ENCODE data around the gene CYB561A3. TPM values are rescaled to one million over a fixed set of nuclear protein-coding genes. Genes with fewer than 3 reads are reported as not detected.

Gene CYB561A3
- total RNA-seq, 3 donors from 2014 or later (not counting 1 experiment from before 2014, with no cell fraction given), result 24.6 to 33.5 (median 30.2) TPM

- H3K9me3 Mint-ChIP-seq, result no peaks in the 10 kb centered on the region
- H3K36me3 ChIP-seq (ENCODE audit: control insufficient read depth, insufficient read depth, low read length), result peaks cover 89% of the 10 kb centered on the region
- no peak overlapping the region for H3K4me3 ChIP-seq (ENCODE audit: low read length)
- 96% methylated on average over 7 of the region's 7 CpGs for WGBS (ENCODE audit: insufficient coverage)
- intact Hi-C loops (cut with micrococcal nuclease), result no loop called here
- ATAC-seq, result no peak
- no peaks in the 10 kb centered on the region for H3K27me3 Mint-ChIP-seq (ENCODE audit: low read depth in 2 of 2)
- H3K27ac Mint-ChIP-seq, result no peak overlapping the region
- DNase-seq, result no peak
- H3K4me3 Mint-ChIP-seq, result no peak overlapping the region
- no peaks in the 10 kb centered on the region for H3K4me1 Mint-ChIP-seq
- TF ChIP-seq, protein P1, sequence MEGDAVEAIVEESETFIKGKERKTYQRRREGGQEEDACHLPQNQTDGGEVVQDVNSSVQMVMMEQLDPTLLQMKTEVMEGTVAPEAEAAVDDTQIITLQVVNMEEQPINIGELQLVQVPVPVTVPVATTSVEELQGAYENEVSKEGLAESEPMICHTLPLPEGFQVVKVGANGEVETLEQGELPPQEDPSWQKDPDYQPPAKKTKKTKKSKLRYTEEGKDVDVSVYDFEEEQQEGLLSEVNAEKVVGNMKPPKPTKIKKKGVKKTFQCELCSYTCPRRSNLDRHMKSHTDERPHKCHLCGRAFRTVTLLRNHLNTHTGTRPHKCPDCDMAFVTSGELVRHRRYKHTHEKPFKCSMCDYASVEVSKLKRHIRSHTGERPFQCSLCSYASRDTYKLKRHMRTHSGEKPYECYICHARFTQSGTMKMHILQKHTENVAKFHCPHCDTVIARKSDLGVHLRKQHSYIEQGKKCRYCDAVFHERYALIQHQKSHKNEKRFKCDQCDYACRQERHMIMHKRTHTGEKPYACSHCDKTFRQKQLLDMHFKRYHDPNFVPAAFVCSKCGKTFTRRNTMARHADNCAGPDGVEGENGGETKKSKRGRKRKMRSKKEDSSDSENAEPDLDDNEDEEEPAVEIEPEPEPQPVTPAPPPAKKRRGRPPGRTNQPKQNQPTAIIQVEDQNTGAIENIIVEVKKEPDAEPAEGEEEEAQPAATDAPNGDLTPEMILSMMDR (IDR thresholded peaks at IDR 0.05), result no peak
- H3K4me1 ChIP-seq (ENCODE audit: control insufficient read depth, insufficient read depth, low read length), result no peaks in the 10 kb centered on the region
- H3K27ac ChIP-seq (ENCODE audit: low read length), result no peak overlapping the region
- no peaks in the 10 kb centered on the region for H3K9me3 ChIP-seq (ENCODE audit: control insufficient read depth, insufficient read depth, low read length)
- peaks cover 12% of the 10 kb centered on the region for H3K36me3 Mint-ChIP-seq
- H3K27me3 ChIP-seq (ENCODE audit: control insufficient read depth, insufficient read depth, low read length), result no peaks in the 10 kb centered on the region
These were observed 51.9 kb downstream of the CYB561A3 start for GRCh38 chr11:61309739-61310138.

DNA sequence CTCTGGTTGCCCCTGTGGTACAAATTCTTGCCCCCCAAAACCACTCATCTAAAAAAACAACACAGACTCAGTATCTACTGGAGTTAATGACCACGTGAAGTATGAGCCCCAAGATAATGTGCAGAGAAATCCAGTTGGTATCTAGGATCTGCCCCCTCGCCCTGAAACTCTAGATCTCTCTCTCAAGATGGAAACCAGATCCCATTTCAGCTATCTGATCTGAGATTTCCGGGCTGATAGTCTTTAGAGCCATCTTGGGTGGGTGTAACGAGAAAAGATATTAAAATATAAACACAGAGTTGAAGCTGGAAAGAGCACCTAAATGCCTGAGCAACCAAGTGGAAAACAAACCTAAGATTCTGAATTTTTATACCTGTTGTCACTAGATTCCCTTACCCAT lies 52.5 kb downstream of the CYB561A3 start:
- H3K27ac ChIP-seq (ENCODE audit: low read length), result no peak overlapping the region
- 94% methylated on average over 3 of the region's 4 CpGs for WGBS (ENCODE audit: insufficient coverage)

GRCh38 chr11:61307354-61307753 lies 54.3 kb downstream of the CYB561A3 start:
- Mint-ChIP-seq H3K27ac (no peak overlapping the region), H3K9me3 (no peaks in the 10 kb centered on the region), H3K4me3 (no peak overlapping the region), H3K36me3 (no peaks in the 10 kb centered on the region), H3K4me1 (no peaks in the 10 kb centered on the region), H3K27me3 (ENCODE audit: low read depth in 2 of 2) (no peaks in the 10 kb centered on the region)
- Histone ChIP-seq H3K36me3 (ENCODE audit: control insufficient read depth, insufficient read depth, low read length) (peaks cover 88% of the 10 kb centered on the region), H3K27me3 (ENCODE audit: control insufficient read depth, insufficient read depth, low read length) (no peaks in the 10 kb centered on the region), H3K4me1 (ENCODE audit: control insufficient read depth, insufficient read depth, low read length) (no peaks in the 10 kb centered on the region), H3K4me3 (ENCODE audit: low read length) (no peak overlapping the region), H3K27ac (ENCODE audit: low read length) (no peak overlapping the region), H3K9me3 (ENCODE audit: control insufficient read depth, insufficient read depth, low read length) (no peaks in the 10 kb centered on the region)
- no peak for DNase-seq
- no peak for ATAC-seq
- TF ChIP-seq, protein P1 (IDR thresholded peaks at IDR 0.05), result no peak
- 93% methylated on average over 1 of the region's 1 CpG for WGBS (ENCODE audit: insufficient coverage)
- intact Hi-C loops (cut with micrococcal nuclease), result no loop called here

More for the DNA sequence above, 52.5 kb downstream of the CYB561A3 start:
- H3K27ac Mint-ChIP-seq, result no peak overlapping the region
- DNase-seq (no peak), ATAC-seq (no peak)
- no peaks in the 10 kb centered on the region for H3K9me3 ChIP-seq (ENCODE audit: control insufficient read depth, insufficient read depth, low read length)
- no peaks in the 10 kb centered on the region for H3K4me1 Mint-ChIP-seq
- no peaks in the 10 kb centered on the region for H3K27me3 Mint-ChIP-seq (ENCODE audit: low read depth in 2 of 2)
- no peaks in the 10 kb centered on the region for H3K4me1 ChIP-seq (ENCODE audit: control insufficient read depth, insufficient read depth, low read length)
- H3K4me3 Mint-ChIP-seq, result no peak overlapping the region
- intact Hi-C loops (cut with micrococcal nuclease), result no loop called here
- TF ChIP-seq, protein P1 (IDR thresholded peaks at IDR 0.05), result no peak
- H3K36me3 ChIP-seq (ENCODE audit: control insufficient read depth, insufficient read depth, low read length), result peaks cover 88% of the 10 kb centered on the region
- no peaks in the 10 kb centered on the region for H3K27me3 ChIP-seq (ENCODE audit: control insufficient read depth, insufficient read depth, low read length)
- H3K9me3 Mint-ChIP-seq, result no peaks in the 10 kb centered on the region
- no peak overlapping the region for H3K4me3 ChIP-seq (ENCODE audit: low read length)
- H3K36me3 Mint-ChIP-seq, result peaks cover 10% of the 10 kb centered on the region

GRCh38 chr11:61306221-61306620 lies 55.5 kb downstream of the CYB561A3 start:
- H3K27me3 Mint-ChIP-seq (ENCODE audit: low read depth in 2 of 2), result no peaks in the 10 kb centered on the region
- H3K4me1 Mint-ChIP-seq, result no peaks in the 10 kb centered on the region
- no peaks in the 10 kb centered on the region for H3K9me3 ChIP-seq (ENCODE audit: control insufficient read depth, insufficient read depth, low read length)
- no peak overlapping the region for H3K4me3 ChIP-seq (ENCODE audit: low read length)
- H3K36me3 ChIP-seq (ENCODE audit: control insufficient read depth, insufficient read depth, low read length), result peaks cover 88% of the 10 kb centered on the region
- ATAC-seq (peak in 1 of 3 donors; percentile 62), DNase-seq (no peak)
- H3K4me3 Mint-ChIP-seq, result no peak overlapping the region
- H3K9me3 Mint-ChIP-seq, result no peaks in the 10 kb centered on the region
- intact Hi-C loops (cut with micrococcal nuclease), result no loop called here
- TF ChIP-seq, protein P1 (IDR thresholded peaks at IDR 0.05), result no peak
- H3K36me3 Mint-ChIP-seq, result peaks cover 9% of the 10 kb centered on the region
- 43% methylated on average over 1 of the region's 1 CpG for WGBS (ENCODE audit: insufficient coverage)
- no peak overlapping the region for H3K27ac ChIP-seq (ENCODE audit: low read length)
- H3K27me3 ChIP-seq (ENCODE audit: control insufficient read depth, insufficient read depth, low read length), result no peaks in the 10 kb centered on the region
- H3K4me1 ChIP-seq (ENCODE audit: control insufficient read depth, insufficient read depth, low read length), result no peaks in the 10 kb centered on the region
- no peak overlapping the region for H3K27ac Mint-ChIP-seq
